Muscle layer of duodenum (tissue), 2 donors: ENCODE data around the gene PRPF40A.

ENCODE experiments used
- H3K27ac ChIP-seq: one replicate; pipeline ENCODE4 v1.7.0; 2013; ENCODE audit warnings: mild to moderate bottlenecking, low read length
- H3K27me3 ChIP-seq: one replicate; pipeline ENCODE4 v1.7.0; 2013; ENCODE audit warnings: low read depth, mild to moderate bottlenecking, control low read depth, low read length
- H3K36me3 ChIP-seq, 2 donors: one replicate each; pipeline ENCODE4 v1.7.0; 2013; ENCODE audit warnings: low read length in 2 of 2, control low read depth in 1 of 2, mild to moderate bottlenecking in 1 of 2; ENCODE audit not compliant: insufficient read depth in 2 of 2, control insufficient read depth in 1 of 2
- H3K4me1 ChIP-seq, 2 donors: one replicate each; pipeline ENCODE4 v1.7.0; 2013; ENCODE audit warnings: low read length in 2 of 2, mild to moderate bottlenecking in 2 of 2, control low read depth in 1 of 2, moderate library complexity in 1 of 2; ENCODE audit not compliant: insufficient read depth in 2 of 2, control insufficient read depth in 1 of 2
- H3K4me3 ChIP-seq, 2 donors: one replicate each; pipeline ENCODE4 v1.7.0; 2013; ENCODE audit warnings: low read length in 2 of 2, low read depth in 1 of 2, mild to moderate bottlenecking in 1 of 2
- H3K9me3 ChIP-seq, 2 donors: one replicate each; pipeline ENCODE4 v1.7.0; 2013; ENCODE audit warnings: low read length in 2 of 2, control low read depth in 1 of 2, mild to moderate bottlenecking in 1 of 2; ENCODE audit not compliant: control insufficient read depth in 1 of 2
- donor health status: healthy.

Gene PRPF40A

DNA sequence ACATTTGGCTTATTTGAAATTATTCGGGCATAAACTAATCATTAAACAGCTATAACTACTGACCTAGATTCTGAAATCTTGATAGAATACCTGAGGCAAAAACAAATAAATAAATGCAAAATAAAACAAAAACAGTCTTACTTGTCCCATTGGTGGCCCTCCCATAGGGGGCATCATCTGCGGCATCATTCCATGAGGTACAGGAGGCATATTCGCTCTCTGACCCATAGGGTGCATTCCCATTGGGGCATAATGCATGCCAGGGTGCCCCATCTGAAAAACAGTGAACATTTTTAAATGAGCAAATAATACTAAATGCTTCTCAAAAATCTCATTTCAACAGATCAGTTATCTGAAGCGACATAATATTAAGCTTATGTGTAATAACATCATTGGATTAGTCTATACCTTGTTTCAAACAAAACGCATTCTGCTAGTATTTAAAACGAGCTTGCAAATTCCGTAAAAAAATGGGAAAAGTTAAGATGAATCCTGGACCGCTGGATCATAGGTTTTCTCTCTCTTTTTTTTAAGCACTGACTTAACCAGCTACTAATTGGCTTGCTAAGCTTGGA, 1.3 kb downstream of the PRPF40A start:
- Histone ChIP-seq H3K4me1 (peaks cover 11 to 38% of the 10 kb centered on the region in 2 donors), H3K27ac (peak overlapping the region; percentile 95), H3K9me3 (no peaks in the 10 kb centered on the region), H3K4me3 (peak overlapping the region; percentile 99 to 100), H3K36me3 (peaks cover 3 to 21% of the 10 kb centered on the region in 2 donors), H3K27me3 (no peaks in the 10 kb centered on the region)

GRCh38 chr2:152715112-152715511, 2.1 kb downstream of the PRPF40A start:
- no peaks in the 10 kb centered on the region for H3K9me3 ChIP-seq
- H3K4me1 ChIP-seq = peaks cover 4 to 31% of the 10 kb centered on the region in 2 donors
- H3K36me3 ChIP-seq = peaks cover 3 to 26% of the 10 kb centered on the region in 2 donors
- H3K4me3 ChIP-seq = no peak overlapping the region
- no peaks in the 10 kb centered on the region for H3K27me3 ChIP-seq
- H3K27ac ChIP-seq = no peak overlapping the region

DNA sequence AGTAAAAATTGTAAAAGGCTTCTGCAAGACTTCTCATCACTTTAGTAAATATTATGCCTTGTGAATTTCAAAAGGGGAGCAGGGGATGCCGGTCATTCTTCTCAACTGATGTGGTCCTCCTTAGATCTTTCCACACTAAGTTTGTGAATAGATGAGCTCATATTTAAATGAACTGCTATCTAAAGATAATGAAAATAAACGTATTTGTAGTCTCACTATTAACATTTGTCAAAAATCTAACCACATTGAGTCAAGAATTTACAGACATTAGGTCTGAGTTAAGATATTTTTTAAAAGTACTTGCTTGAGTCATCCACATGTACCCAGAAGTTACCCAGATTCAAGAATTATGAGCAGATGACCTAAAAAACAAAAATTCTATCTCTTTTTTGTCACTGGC, 6.5 kb downstream of the PRPF40A start:
- H3K9me3 ChIP-seq = no peaks in the 10 kb centered on the region
- no peak overlapping the region for H3K4me3 ChIP-seq
- H3K27me3 ChIP-seq = no peaks in the 10 kb centered on the region
- H3K36me3 ChIP-seq = peaks cover 0 to 35% of the 10 kb centered on the region in 2 donors
- no peak overlapping the region for H3K27ac ChIP-seq
- peaks cover under 1 to 11% of the 10 kb centered on the region in 2 donors for H3K4me1 ChIP-seq

GRCh38 chr2:152708742-152709141, 8.5 kb downstream of the PRPF40A start:
- H3K27me3 ChIP-seq = no peaks in the 10 kb centered on the region
- peaks cover 0 to 24% of the 10 kb centered on the region in 2 donors for H3K36me3 ChIP-seq
- H3K4me1 ChIP-seq = no peaks in the 10 kb centered on the region
- H3K27ac ChIP-seq = no peak overlapping the region
- no peak overlapping the region for H3K4me3 ChIP-seq
- H3K9me3 ChIP-seq = no peaks in the 10 kb centered on the region

DNA sequence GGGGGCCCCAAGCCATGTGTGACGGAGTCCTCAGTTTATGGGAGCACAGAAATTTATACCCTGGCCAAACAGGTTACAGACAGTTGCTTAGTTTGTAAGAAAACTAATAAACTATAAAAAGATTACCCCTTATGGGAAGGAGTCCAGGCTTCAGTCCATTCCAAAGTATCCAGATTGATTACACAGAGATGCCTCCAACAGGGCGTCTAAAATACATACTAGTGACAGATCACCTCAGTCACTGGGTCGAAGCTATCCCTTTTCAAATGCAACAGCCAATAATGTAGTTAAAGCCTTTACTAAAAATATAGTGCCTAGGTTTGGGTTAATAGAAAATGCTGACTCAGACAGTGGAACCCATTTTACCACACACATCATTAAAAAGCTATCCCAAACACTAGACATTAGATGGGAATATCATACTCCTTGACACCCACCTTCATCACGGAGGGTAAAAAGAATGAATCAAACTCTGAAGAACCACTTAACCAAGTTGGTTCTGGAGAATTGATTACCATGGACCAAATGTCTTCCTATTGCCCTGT, 10.7 kb downstream of the PRPF40A start:
- peaks cover 1 to 13% of the 10 kb centered on the region in 2 donors for H3K36me3 ChIP-seq
- no peaks in the 10 kb centered on the region for H3K27me3 ChIP-seq
- H3K4me1 ChIP-seq = no peaks in the 10 kb centered on the region
- no peak overlapping the region for H3K27ac ChIP-seq
- H3K4me3 ChIP-seq = no peak overlapping the region
- H3K9me3 ChIP-seq = no peaks in the 10 kb centered on the region

GRCh38 chr2:152701198-152701597, 16.1 kb downstream of the PRPF40A start:
- Histone ChIP-seq H3K9me3 (peaks cover 0 to 2% of the 10 kb centered on the region in 2 donors), H3K36me3 (peaks cover 0 to 5% of the 10 kb centered on the region in 2 donors), H3K27ac (no peak overlapping the region), H3K27me3 (no peaks in the 10 kb centered on the region), H3K4me3 (no peak overlapping the region), H3K4me1 (no peaks in the 10 kb centered on the region)

DNA sequence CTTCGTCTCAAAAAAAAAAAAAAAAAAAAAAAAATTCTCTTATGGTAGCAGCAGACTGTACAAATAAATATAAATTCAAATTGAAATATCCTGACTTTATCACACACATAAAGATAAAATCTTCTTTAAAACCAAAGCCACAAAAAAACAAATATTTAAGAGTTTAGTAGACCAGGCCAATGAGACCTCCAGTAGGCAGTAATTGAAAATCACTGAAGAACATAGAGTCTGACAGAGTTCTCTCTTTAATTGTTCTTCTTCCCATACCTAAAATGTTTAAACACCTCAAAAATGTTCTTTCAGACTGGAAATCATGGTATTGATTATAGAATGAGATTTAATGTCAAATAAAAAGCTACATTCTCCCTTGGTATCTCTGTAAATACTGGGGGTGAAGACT, 20.8 kb downstream of the PRPF40A start:
- H3K4me3 ChIP-seq = no peak overlapping the region

DNA sequence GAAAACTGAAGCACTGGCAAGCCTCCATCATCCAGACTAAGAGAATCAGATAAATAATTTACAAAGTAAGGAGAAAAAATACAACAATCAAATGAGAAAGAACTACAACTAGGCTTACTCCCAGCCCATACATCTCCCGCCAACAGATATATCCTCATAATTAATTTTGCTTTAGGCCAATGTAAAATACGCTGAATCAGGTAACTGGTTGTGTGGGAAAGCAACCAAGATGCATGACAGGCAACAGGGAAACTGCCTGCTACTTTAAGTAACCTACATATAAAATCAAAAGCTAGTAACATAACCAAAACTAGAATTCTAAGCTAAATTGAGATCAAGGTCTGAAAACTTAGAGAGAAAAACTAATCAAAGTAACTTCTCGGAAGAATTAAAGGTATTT, 21.5 kb downstream of the PRPF40A start:
- no peaks in the 10 kb centered on the region for H3K27me3 ChIP-seq
- H3K27ac ChIP-seq = no peak overlapping the region
- H3K4me3 ChIP-seq = no peak overlapping the region
- H3K9me3 ChIP-seq = no peaks in the 10 kb centered on the region
- H3K4me1 ChIP-seq = no peaks in the 10 kb centered on the region
- H3K36me3 ChIP-seq = peaks cover 0 to 8% of the 10 kb centered on the region in 2 donors

More for the DNA sequence above, 20.8 kb downstream of the PRPF40A start:
- no peak overlapping the region for H3K27ac ChIP-seq
- no peaks in the 10 kb centered on the region for H3K27me3 ChIP-seq
- peaks cover 0 to 2% of the 10 kb centered on the region in 2 donors for H3K9me3 ChIP-seq
- H3K36me3 ChIP-seq = peaks cover 0 to 11% of the 10 kb centered on the region in 2 donors
- no peaks in the 10 kb centered on the region for H3K4me1 ChIP-seq

GRCh38 chr2:152694161-152694661, 23.1 kb downstream of the PRPF40A start:
- peaks cover 0 to 8% of the 10 kb centered on the region in 2 donors for H3K36me3 ChIP-seq
- H3K27ac ChIP-seq = peak overlapping the region; percentile 41
- H3K9me3 ChIP-seq = no peaks in the 10 kb centered on the region
- no peaks in the 10 kb centered on the region for H3K27me3 ChIP-seq
- peak overlapping the region in 1 of 2 donors; percentile 41 for H3K4me3 ChIP-seq
- no peaks in the 10 kb centered on the region for H3K4me1 ChIP-seq

DNA sequence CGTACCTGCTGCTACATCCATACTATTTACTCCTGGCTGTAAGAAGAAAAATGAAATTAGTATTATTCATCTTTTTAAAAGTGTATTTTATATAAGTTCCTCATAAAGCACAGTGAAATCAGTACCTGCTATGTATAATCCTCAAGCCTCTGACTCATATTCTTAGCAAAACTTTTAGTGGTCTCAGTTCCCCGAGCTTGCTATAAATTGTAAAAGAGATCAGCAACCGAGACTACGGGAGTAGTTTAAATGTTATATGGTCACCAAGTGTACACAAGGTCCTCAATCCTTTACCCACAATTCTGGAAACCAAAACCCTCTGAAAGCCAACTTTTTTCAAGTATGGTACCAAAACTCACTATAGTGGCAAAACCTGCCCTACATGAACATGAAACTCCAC, 24.2 kb downstream of the PRPF40A start:
- H3K36me3 ChIP-seq = peaks cover 0 to 8% of the 10 kb centered on the region in 2 donors
- H3K27ac ChIP-seq = no peak overlapping the region
- no peaks in the 10 kb centered on the region for H3K4me1 ChIP-seq
- no peaks in the 10 kb centered on the region for H3K9me3 ChIP-seq
- no peak overlapping the region for H3K4me3 ChIP-seq
- H3K27me3 ChIP-seq = no peaks in the 10 kb centered on the region

DNA sequence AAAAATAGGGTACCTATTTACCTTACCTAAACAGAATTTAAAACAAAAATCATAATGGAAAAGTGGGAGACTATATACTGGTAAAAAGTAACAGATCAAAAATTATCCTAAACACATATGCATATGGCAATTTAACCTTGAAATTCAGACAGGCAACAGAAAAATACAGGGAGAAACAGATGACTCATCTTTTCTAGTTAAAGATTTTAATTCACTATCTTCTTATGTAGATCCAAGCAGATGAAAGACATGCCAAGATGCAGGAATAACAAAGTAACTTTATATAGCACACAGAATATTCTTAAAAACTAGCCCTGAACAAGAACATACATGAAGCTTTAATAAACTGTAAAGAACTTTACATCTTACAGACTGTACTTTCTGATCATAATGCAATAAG, 30.9 kb downstream of the PRPF40A start:
- no peaks in the 10 kb centered on the region for H3K9me3 ChIP-seq
- H3K36me3 ChIP-seq = no peaks in the 10 kb centered on the region
- no peak overlapping the region for H3K27ac ChIP-seq
- H3K27me3 ChIP-seq = no peaks in the 10 kb centered on the region
- H3K4me1 ChIP-seq = no peaks in the 10 kb centered on the region
- no peak overlapping the region for H3K4me3 ChIP-seq

- H3K27me3 ChIP-seq = no peaks in the 10 kb centered on the region
- no peak overlapping the region for H3K4me3 ChIP-seq
- H3K27ac ChIP-seq = no peak overlapping the region
- H3K9me3 ChIP-seq = no peaks in the 10 kb centered on the region
- no peaks in the 10 kb centered on the region for H3K4me1 ChIP-seq
- peaks cover 18 to 24% of the 10 kb centered on the region in 2 donors for H3K36me3 ChIP-seq
Observed at GRCh38 chr2:152683400-152683799, 33.9 kb downstream of the PRPF40A start.
